GM19452 (cell line): Measurements from ENCODE around the gene SBF2.
"Not testable (repeated sequence)": the region's sequence is repeated elsewhere in the genome, so short reads cannot be mapped to it uniquely, and the experiment has no call there.

Experiments used
- ATAC-seq: cut with Tn5 transposase; IDR thresholded peaks from one replicate; pipeline ENCODE4 v1.9.1; 2021; ENCODE audit not compliant: unreplicated experiment

Gene SBF2

GRCh38 chr11:10122326-10123197, 171.5 kb downstream of the SBF2 start:
- ATAC-seq = no peak

GRCh38 chr11:10118865-10119264, 175.2 kb downstream of the SBF2 start:
- ATAC-seq = no peak

- no peak for ATAC-seq
Measured at GRCh38 chr11:10117709-10118351, 176.2 kb downstream of the SBF2 start.

- no peak for ATAC-seq
Measured at GRCh38 chr11:10116588-10116987, 177.4 kb downstream of the SBF2 start.

- no peak for ATAC-seq
Measured at GRCh38 chr11:10114593-10115404, 179.2 kb downstream of the SBF2 start.

GRCh38 chr11:10113852-10114251, 180.2 kb downstream of the SBF2 start:
- ATAC-seq = no peak

GRCh38 chr11:10109806-10110205, 184.2 kb downstream of the SBF2 start:
- no peak for ATAC-seq

- ATAC-seq = no peak
Measured at GRCh38 chr11:10108915-10109680, 184.9 kb downstream of the SBF2 start.

- ATAC-seq = no peak
Measured at GRCh38 chr11:10107497-10107896, 186.5 kb downstream of the SBF2 start.

- no peak for ATAC-seq
Measured at GRCh38 chr11:10097615-10098014, 196.4 kb downstream of the SBF2 start.

GRCh38 chr11:10096987-10097386, 197.0 kb downstream of the SBF2 start:
- no peak for ATAC-seq

- no peak for ATAC-seq
Measured at GRCh38 chr11:10095412-10096208, 198.4 kb downstream of the SBF2 start.

GRCh38 chr11:10092426-10092825, 201.6 kb downstream of the SBF2 start:
- no peak for ATAC-seq

GRCh38 chr11:10091314-10092045, 202.5 kb downstream of the SBF2 start:
- ATAC-seq = no peak

- ATAC-seq = not testable (repeated sequence)
Measured at GRCh38 chr11:10087923-10088225, 206.1 kb downstream of the SBF2 start.

GRCh38 chr11:10087186-10087922, 206.7 kb downstream of the SBF2 start:
- no peak for ATAC-seq

GRCh38 chr11:10080138-10080537, 213.9 kb downstream of the SBF2 start:
- no peak for ATAC-seq

- ATAC-seq = no peak
Measured at GRCh38 chr11:10076458-10077141, 217.4 kb downstream of the SBF2 start.
